T-helper 1 cell (primary cell): ENCODE results near the gene PPCS.

Experiments
- DNase-seq, 5 donors: peaks; one replicate each; pipeline ENCODE4 v3.0.0-alpha.2; 2012 to 2020
- total RNA-seq, 4 donors: gene quantifications; one replicate each; lab custom pipeline; 2026; lab: John Stamatoyannopoulos, UW

PPCS gene
- total RNA-seq: 28.5 to 45.0 (median 33.8) reads per million in 4 donors

GRCh38 chr1:42456010-42456753 is at the start of gene PPCS, which contains the start of gene ZMYND12:
TSS of gene PPCS (plus strand) at chr1:42456543. CDS start at chr1:42456566, 23 bp downstream.
TSS of gene ZMYND12 (minus strand) at chr1:42456022. CDS start at chr1:42455997, 25 bp downstream.
- DNase-seq: peak; percentile 81 to 93 (median 88)

GRCh38 chr1:42414551-42415496 is 41.5 kb upstream of the PPCS start:
- DNase-seq: no peak

- DNase-seq: no peak
These were observed 39.2 kb upstream of the PPCS start for GRCh38 chr1:42417166-42417565.

- no peak for DNase-seq
These were observed 37.8 kb upstream of the PPCS start for GRCh38 chr1:42418516-42418915.

- no peak for DNase-seq
These were observed 37.1 kb upstream of the PPCS start for GRCh38 chr1:42419126-42419821.

- no peak for DNase-seq
These were observed 36.2 kb upstream of the PPCS start for GRCh38 chr1:42420121-42420520.

GRCh38 chr1:42420911-42421585 is 35.3 kb upstream of the PPCS start:
- DNase-seq: no peak

GRCh38 chr1:42422737-42423136 is 33.6 kb upstream of the PPCS start:
- no peak for DNase-seq

GRCh38 chr1:42423681-42424080 is 32.7 kb upstream of the PPCS start:
- no peak for DNase-seq

- DNase-seq: no peak
These were observed 32.1 kb upstream of the PPCS start for GRCh38 chr1:42424201-42424600.

GRCh38 chr1:42427240-42427639 is 29.1 kb upstream of the PPCS start:
- DNase-seq: no peak

GRCh38 chr1:42429603-42430002 is 26.7 kb upstream of the PPCS start:
- DNase-seq: no peak

- DNase-seq: no peak
These were observed 25.8 kb upstream of the PPCS start for GRCh38 chr1:42430286-42431135.

- no peak for DNase-seq
These were observed 24.8 kb upstream of the PPCS start for GRCh38 chr1:42431514-42431913.

- DNase-seq: no peak
These were observed 23.6 kb upstream of the PPCS start for GRCh38 chr1:42432714-42433113.

GRCh38 chr1:42433369-42433768 is 23.0 kb upstream of the PPCS start:
- DNase-seq: no peak

- DNase-seq: no peak
These were observed 22.0 kb upstream of the PPCS start for GRCh38 chr1:42434340-42434739.

- no peak for DNase-seq
These were observed 16.4 kb upstream of the PPCS start for GRCh38 chr1:42439940-42440339.

GRCh38 chr1:42442662-42443061 is 13.7 kb upstream of the PPCS start:
- no peak for DNase-seq

GRCh38 chr1:42449256-42449655 is 7.1 kb upstream of the PPCS start:
- DNase-seq: no peak

GRCh38 chr1:42450061-42450460 is 6.3 kb upstream of the PPCS start:
- DNase-seq: peak in 1 of 5 donors; percentile 29
